Large intestine (tissue), 3 donors: Measurements from ENCODE around the gene TMEM178B. TPM values are rescaled to one million over a fixed set of nuclear protein-coding genes. Genes with fewer than 3 reads are reported as not detected.

ENCODE experiments used
- DNase-seq, 2 donors: peaks; one replicate each; pipeline versions ENCODE4 v3.0.0 to v3.0.0-alpha.2; 2013
- H3K27ac ChIP-seq: one replicate; pipeline ENCODE4 v1.5.1; 2013; ENCODE audit warnings: low read length
- H3K27me3 ChIP-seq: 2 replicates; pipeline ENCODE4 v1.6.1; 2013; ENCODE audit warnings: low read length; ENCODE audit not compliant: control insufficient read depth, insufficient read depth
- H3K36me3 ChIP-seq: 2 replicates; pipeline ENCODE4 v1.6.1; 2013; ENCODE audit warnings: low read length; ENCODE audit not compliant: control insufficient read depth, insufficient read depth
- H3K4me1 ChIP-seq: one replicate; pipeline ENCODE4 v1.6.1; 2013; ENCODE audit warnings: low read length; ENCODE audit not compliant: control insufficient read depth, insufficient read depth
- H3K4me3 ChIP-seq: one replicate; pipeline ENCODE4 v1.5.1; 2013; ENCODE audit warnings: low read length
- H3K9me3 ChIP-seq: one replicate; pipeline ENCODE4 v1.6.1; 2013; ENCODE audit warnings: mild to moderate bottlenecking, low read depth, low read length, moderate library complexity; ENCODE audit not compliant: control insufficient read depth
- WGBS: methylation state at CpG from one replicate; pipeline ENCODE4 v1.1.5; 2013; ENCODE audit warnings: low lambda C conversion rate; ENCODE audit not compliant: insufficient coverage; 5-methylcytosine and 5-hydroxymethylcytosine counted together
- polyA plus RNA-seq: library from polyadenylated mRNA; unstranded; fragments of 120-200 nt; gene quantifications from one replicate; pipeline ENCODE4 v1.2.1, GENCODE V29; 2013

TMEM178B gene
- polyA plus RNA-seq, 1 donor = 2.2 TPM

DNA sequence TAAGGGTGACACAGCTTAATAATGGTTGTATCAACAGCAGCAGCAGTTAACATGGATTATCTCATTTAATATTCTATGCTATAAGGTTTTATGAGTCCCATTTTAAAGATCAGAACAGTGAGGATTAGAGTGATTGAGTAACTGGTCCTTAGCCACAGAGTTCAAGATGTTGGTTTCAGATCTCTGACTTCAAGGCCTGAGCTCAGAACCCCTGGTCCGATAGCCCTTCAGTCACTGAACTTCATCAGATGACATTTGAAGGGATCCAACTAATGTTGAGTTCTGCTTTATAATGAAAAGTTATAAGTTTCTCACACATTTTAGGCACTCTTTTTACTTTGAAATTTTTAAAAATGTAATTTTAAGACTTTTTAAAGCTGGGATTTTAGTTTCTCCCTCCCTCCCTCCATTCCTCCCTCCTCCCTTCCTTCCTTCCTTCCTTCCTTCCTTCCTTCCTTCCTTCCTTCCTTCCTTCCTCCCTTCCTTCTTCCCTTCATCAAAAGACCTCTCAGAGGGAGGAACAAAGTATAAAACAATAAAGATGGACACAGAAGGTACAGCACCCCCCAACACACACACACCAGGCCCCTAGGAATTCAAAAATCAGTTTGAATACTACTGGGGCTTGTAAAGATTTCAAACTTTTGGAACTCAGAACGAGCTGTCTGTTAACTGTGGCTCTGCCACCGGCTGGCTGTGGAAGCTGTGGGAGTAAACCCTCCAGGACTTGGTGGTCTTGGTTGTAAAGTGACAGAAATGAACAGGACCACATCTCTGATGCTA is 270.5 kb downstream of the TMEM178B start:
- Histone ChIP-seq H3K27ac (no peak overlapping the region), H3K27me3 (no peaks in the 10 kb centered on the region), H3K9me3 (no peaks in the 10 kb centered on the region), H3K36me3 (no peaks in the 10 kb centered on the region), H3K4me3 (no peak overlapping the region), H3K4me1 (no peaks in the 10 kb centered on the region)
- no peak for DNase-seq
- WGBS = no CpG with 5 or more reads among the region's 3 CpGs

DNA sequence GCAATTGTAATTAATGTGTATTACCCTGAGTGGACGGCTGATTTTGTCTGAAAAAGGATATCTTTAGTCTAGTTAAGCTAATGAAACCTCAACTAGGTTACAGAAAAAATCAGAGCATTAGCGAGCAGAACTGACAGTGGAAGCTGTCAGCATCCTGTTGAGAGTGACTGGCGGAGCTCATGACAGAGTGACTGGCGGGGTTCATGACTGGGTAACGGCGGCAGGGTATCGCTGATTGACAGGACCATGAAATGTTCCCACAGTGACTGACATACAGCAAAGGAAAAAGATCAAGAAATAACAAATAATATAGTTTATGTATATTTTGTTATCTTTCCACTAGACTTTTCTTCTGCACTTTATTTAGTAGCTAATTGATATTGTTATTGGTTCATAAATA is 274.9 kb downstream of the TMEM178B start:
- DNase-seq = no peak
- WGBS = 80% methylated on average over 1 of the region's 7 CpGs
- no peaks in the 10 kb centered on the region for H3K9me3 ChIP-seq
- peaks cover 7% of the 10 kb centered on the region for H3K27me3 ChIP-seq
- H3K4me3 ChIP-seq = no peak overlapping the region
- no peaks in the 10 kb centered on the region for H3K36me3 ChIP-seq
- no peaks in the 10 kb centered on the region for H3K4me1 ChIP-seq
- H3K27ac ChIP-seq = no peak overlapping the region

DNA sequence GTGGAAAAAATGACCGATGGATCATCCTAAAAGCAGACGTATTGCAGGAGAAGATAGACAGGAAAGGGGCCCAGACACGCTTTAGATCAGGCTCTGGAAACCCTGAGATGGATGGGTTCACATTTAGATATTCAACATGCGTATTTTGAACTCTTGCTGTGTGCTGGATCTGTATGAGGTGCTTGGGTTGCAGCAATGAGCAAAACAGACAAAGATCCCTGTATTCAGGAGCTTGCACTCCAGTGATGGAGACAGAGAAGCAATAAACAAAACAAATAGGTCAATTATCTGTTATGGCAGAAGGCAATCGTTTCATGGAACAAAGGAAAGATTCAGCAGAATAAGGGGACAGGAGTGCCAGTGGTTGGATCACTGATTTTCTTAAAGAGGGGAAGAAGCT is 275.5 kb downstream of the TMEM178B start:
- no peaks in the 10 kb centered on the region for H3K9me3 ChIP-seq
- no peak for DNase-seq
- H3K27ac ChIP-seq = no peak overlapping the region
- no peak overlapping the region for H3K4me3 ChIP-seq
- no peaks in the 10 kb centered on the region for H3K36me3 ChIP-seq
- 80% methylated on average over 2 of the region's 5 CpGs for WGBS
- peaks cover 7% of the 10 kb centered on the region for H3K27me3 ChIP-seq
- no peaks in the 10 kb centered on the region for H3K4me1 ChIP-seq

DNA sequence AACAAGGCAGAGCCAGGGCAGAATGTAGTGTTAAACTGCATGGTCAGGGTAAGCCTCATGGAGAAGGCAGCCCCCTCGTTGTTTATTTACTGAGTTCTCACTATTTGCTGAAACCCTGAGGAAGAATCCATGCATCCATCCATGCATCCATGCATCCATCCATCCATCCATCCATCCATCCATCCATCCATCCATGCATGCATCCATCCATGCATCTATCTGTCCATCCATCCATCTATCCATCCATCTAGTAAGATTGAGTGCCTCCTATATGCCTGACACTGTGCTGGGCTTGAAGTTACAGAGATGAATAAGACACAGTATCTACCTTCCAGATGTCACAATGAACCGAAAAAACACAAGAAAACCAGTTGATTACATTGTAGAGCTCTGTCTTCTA is 275.9 kb downstream of the TMEM178B start:
- H3K4me3 ChIP-seq = no peak overlapping the region
- WGBS = no CpG with 5 or more reads among the region's 2 CpGs
- no peaks in the 10 kb centered on the region for H3K4me1 ChIP-seq
- H3K9me3 ChIP-seq = no peaks in the 10 kb centered on the region
- H3K36me3 ChIP-seq = no peaks in the 10 kb centered on the region
- no peak for DNase-seq
- peaks cover 7% of the 10 kb centered on the region for H3K27me3 ChIP-seq
- H3K27ac ChIP-seq = no peak overlapping the region

- WGBS = no CpG with 5 or more reads among the region's 3 CpGs
- H3K4me1 ChIP-seq = no peaks in the 10 kb centered on the region
- no peaks in the 10 kb centered on the region for H3K36me3 ChIP-seq
- peaks cover 7% of the 10 kb centered on the region for H3K27me3 ChIP-seq
- no peaks in the 10 kb centered on the region for H3K9me3 ChIP-seq
- no peak for DNase-seq
- H3K27ac ChIP-seq = no peak overlapping the region
- no peak overlapping the region for H3K4me3 ChIP-seq
Observed at GRCh38 chr7:141351175-141351574, 277.3 kb downstream of the TMEM178B start.

- H3K27ac ChIP-seq = no peak overlapping the region
- peaks cover 7% of the 10 kb centered on the region for H3K27me3 ChIP-seq
- no peaks in the 10 kb centered on the region for H3K36me3 ChIP-seq
- H3K4me3 ChIP-seq = no peak overlapping the region
- no peak for DNase-seq
- H3K4me1 ChIP-seq = no peaks in the 10 kb centered on the region
- H3K9me3 ChIP-seq = no peaks in the 10 kb centered on the region
- WGBS = 83% methylated on average over 1 of the region's 3 CpGs
Observed at GRCh38 chr7:141352955-141353354, 279.1 kb downstream of the TMEM178B start.

DNA sequence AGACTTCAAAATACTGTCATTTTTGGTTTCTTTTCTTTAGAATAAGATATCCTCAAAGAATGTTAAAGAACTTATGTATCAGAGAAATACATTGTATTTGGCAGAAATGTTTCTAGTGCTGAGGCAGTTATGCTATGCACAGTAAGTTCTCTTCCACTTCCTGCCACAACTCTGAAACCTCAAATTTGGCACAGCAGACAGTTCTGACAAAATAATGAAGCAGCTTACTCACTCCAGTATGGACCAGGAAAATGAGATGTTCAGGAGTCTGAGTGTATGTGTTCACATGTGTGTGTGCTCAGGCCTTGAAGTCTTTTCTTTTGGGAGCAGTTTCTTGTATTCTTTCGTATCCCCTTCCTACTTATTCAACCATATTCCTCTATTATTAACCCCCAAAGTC is 280.4 kb downstream of the TMEM178B start:
- Histone ChIP-seq H3K27me3 (peaks cover 7% of the 10 kb centered on the region), H3K27ac (no peak overlapping the region), H3K4me1 (no peaks in the 10 kb centered on the region), H3K9me3 (no peaks in the 10 kb centered on the region), H3K36me3 (no peaks in the 10 kb centered on the region), H3K4me3 (no peak overlapping the region)
- 100% methylated on average over 1 of the region's 1 CpG for WGBS
- DNase-seq = no peak

DNA sequence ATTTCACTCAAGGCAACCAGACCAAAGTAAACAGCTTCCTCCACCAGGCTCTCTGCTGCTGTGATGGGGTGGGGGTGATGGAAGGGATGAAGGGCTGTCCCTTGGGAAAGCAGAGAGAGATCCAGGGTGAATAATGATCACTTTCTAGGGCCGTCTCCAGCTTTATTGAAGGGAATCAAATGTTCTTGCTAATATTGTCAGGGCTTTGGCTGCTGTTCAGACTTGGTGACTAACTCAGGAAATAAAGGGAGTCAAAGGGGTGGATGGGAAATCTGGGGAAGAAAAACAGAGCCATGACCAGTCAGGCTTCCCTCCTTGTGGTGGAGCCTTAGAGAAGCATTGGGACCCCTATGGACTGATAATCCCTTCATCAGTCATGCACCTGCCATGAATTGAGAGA is 281.2 kb downstream of the TMEM178B start:
- no peaks in the 10 kb centered on the region for H3K4me1 ChIP-seq
- H3K36me3 ChIP-seq = no peaks in the 10 kb centered on the region
- no peak overlapping the region for H3K4me3 ChIP-seq
- H3K27ac ChIP-seq = no peak overlapping the region
- H3K27me3 ChIP-seq = peaks cover 7% of the 10 kb centered on the region
- no CpG with 5 or more reads among the region's 1 CpG for WGBS
- no peaks in the 10 kb centered on the region for H3K9me3 ChIP-seq
- no peak for DNase-seq

GRCh38 chr7:141356161-141356560 is 282.3 kb downstream of the TMEM178B start:
- no peaks in the 10 kb centered on the region for H3K4me1 ChIP-seq
- no peak for DNase-seq
- H3K27me3 ChIP-seq = peaks cover 6% of the 10 kb centered on the region
- no CpG with 5 or more reads among the region's 3 CpGs for WGBS
- H3K4me3 ChIP-seq = no peak overlapping the region
- no peaks in the 10 kb centered on the region for H3K36me3 ChIP-seq
- H3K9me3 ChIP-seq = no peaks in the 10 kb centered on the region
- H3K27ac ChIP-seq = no peak overlapping the region

DNA sequence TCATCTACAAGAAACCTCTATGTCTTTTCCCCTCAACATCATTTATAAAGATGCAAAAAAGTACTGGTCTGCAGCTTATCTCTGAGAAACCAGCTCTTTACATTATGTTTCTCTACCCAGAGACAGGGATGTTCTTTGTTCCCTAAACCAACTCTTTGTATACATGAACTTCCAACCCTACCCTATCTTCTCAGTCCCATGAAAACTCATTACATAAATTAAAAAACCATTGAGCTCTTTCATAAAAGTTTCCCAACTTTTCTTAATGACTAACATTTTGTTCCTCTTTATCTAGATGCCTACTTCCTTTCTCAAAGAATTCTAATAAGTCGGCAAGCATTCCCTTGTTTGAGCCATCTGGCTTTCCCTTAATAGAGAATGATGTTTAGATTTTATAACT is 284.5 kb downstream of the TMEM178B start:
- Histone ChIP-seq H3K9me3 (no peaks in the 10 kb centered on the region), H3K27me3 (no peaks in the 10 kb centered on the region), H3K27ac (no peak overlapping the region), H3K36me3 (no peaks in the 10 kb centered on the region), H3K4me3 (no peak overlapping the region), H3K4me1 (no peaks in the 10 kb centered on the region)
- no peak for DNase-seq
- 100% methylated on average over 1 of the region's 1 CpG for WGBS

DNA sequence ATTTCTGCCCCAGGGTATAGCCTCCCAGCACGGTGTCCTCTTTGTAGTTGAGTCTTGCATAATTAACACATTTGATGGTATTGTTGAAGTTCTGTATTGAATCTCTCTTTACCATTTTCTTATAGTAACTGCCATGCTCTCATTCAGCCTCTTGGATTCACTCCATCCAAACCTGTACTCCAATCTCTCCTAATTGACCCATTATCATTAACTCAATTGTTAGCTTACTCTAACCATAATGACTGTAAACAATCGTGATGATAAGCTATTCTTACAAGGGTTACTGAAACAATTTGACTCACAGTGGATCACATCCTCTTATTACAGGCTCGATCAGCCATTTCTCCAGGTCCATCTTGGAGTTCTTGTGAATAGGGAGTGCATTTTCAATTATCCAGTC is 285.4 kb downstream of the TMEM178B start:
- H3K27ac ChIP-seq = no peak overlapping the region
- H3K4me1 ChIP-seq = no peaks in the 10 kb centered on the region
- H3K36me3 ChIP-seq = no peaks in the 10 kb centered on the region
- no peaks in the 10 kb centered on the region for H3K9me3 ChIP-seq
- no peaks in the 10 kb centered on the region for H3K27me3 ChIP-seq
- H3K4me3 ChIP-seq = no peak overlapping the region
- DNase-seq = no peak
- no CpG with 5 or more reads among the region's 3 CpGs for WGBS
